Hepatocyte (in vitro differentiated cells): ENCODE data around the gene CCDC91.

Source experiments
- CTCF ChIP-seq: fragments of 200-600 bp; sonication (generic); IDR thresholded peaks from 2 replicates; pipeline ENCODE4 v1.5.1; 2016; ENCODE audit warnings: antibody characterized with exemption, mild to moderate bottlenecking; ENCODE audit not compliant: poor library complexity
- EZH2 ChIP-seq: fragments of 200-600 bp; sonication (generic); IDR thresholded peaks from 2 replicates; pipeline ENCODE4 v1.6.1; 2016; ENCODE audit warnings: antibody characterized with exemption, mild to moderate bottlenecking, borderline replicate concordance

GRCh38 chr12:28212182-28212581, 21.9 kb downstream of the CCDC91 start:
- no peak for TF ChIP-seq EZH2
- no peak for TF ChIP-seq CTCF
